ENCODE measurements around the gene CACNG3. TPM values are rescaled to one million over a fixed set of nuclear protein-coding genes. Genes with fewer than 3 reads are reported as not detected.

The CACNG3 gene
- total and polyA plus RNA-seq, 2 of the 4 experiments (the other 2 are of a cell fraction) = not detected

GRCh38 chr16:24275413-24275812, 19.3 kb downstream of the CACNG3 start:
- no peak for TF ChIP-seq NFE2L2 (IDR thresholded peaks at IDR 0.05; ENCODE audit: low read depth, low read length)
- TF ChIP-seq MAFK (IDR thresholded peaks at IDR 0.05; ENCODE audit: low read depth, low read length) = no peak
- TF ChIP-seq CHD1 (IDR thresholded peaks at IDR 0.05; ENCODE audit: low read depth, low read length) = no peak
- no peak for TF ChIP-seq CEBPB (IDR thresholded peaks at IDR 0.05; ENCODE audit: low read depth, low read length)
- no peak for TF ChIP-seq POLR2A (IDR thresholded peaks at IDR 0.05; ENCODE audit: low read depth, low read length)
- no peak for TF ChIP-seq FOS (IDR thresholded peaks at IDR 0.05; ENCODE audit: low read depth, low read length)
- TF ChIP-seq BHLHE40 (IDR thresholded peaks at IDR 0.05; ENCODE audit: low read depth, low read length) = no peak
- TF ChIP-seq USF2 (IDR thresholded peaks at IDR 0.05; ENCODE audit: low read depth, low read length) = no peak
- TF ChIP-seq RAD21 (IDR thresholded peaks at IDR 0.05; ENCODE audit: low read length) = no peak
- TF ChIP-seq RCOR1 (IDR thresholded peaks at IDR 0.05; ENCODE audit: insufficient replicate concordance, low read length) = no peak
- no peak for TF ChIP-seq SMC3 (IDR thresholded peaks at IDR 0.05; ENCODE audit: low read depth, low read length)
- TF ChIP-seq MAZ (IDR thresholded peaks at IDR 0.05; ENCODE audit: borderline replicate concordance, low read depth, low read length) = no peak
- no peak for TF ChIP-seq RFX5 (IDR thresholded peaks at IDR 0.05; ENCODE audit: low read depth, low read length)
- TF ChIP-seq ELK1 (IDR thresholded peaks at IDR 0.05; ENCODE audit: borderline replicate concordance, low read depth, low read length) = no peak
- TF ChIP-seq CTCF (conservative IDR thresholded peaks at IDR 0.05; ENCODE audit: low read depth, low read length) = no peak
- no peak for TF ChIP-seq MXI1 (IDR thresholded peaks at IDR 0.05; ENCODE audit: borderline replicate concordance, low read depth, low read length)
- Histone ChIP-seq H2AK9ac (replicated peaks; ENCODE audit: low read depth, low read length, poor library complexity) (no peak overlapping the region), H2BK5ac (ENCODE audit: low read depth, low read length, poor library complexity, severe bottlenecking) (no peak overlapping the region), H4K5ac (ENCODE audit: low read depth, low read length) (no peak overlapping the region), H3K4ac (ENCODE audit: low read depth, low read length) (no peak overlapping the region), H3K4me2 (ENCODE audit: low read depth, low read length) (no peak overlapping the region), H4K8ac (ENCODE audit: low read depth in 2 of 2, low read length in 2 of 2) (no peak overlapping the region), H2AFZ (replicated peaks; ENCODE audit: low read length, poor library complexity) (no peak overlapping the region), H2BK15ac (ENCODE audit: low read depth, low read length) (no peak overlapping the region), H3K27me3 (ENCODE audit: control insufficient read depth, insufficient read depth, low read length) (no peaks in the 10 kb centered on the region), H3K4me3 (ENCODE audit: insufficient read depth, low read depth, low read length) (no peak overlapping the region), H3K4me1 (ENCODE audit: control insufficient read depth, insufficient read depth, low read length) (no peaks in the 10 kb centered on the region), H2AK5ac (ENCODE audit: low read depth, low read length) (no peak overlapping the region), H4K20me1 (ENCODE audit: insufficient read depth, low read length) (no peaks in the 10 kb centered on the region), H2BK20ac (ENCODE audit: low read depth, low read length) (no peak overlapping the region), H3K14ac (replicated peaks; ENCODE audit: low read depth, low read length) (no peak overlapping the region), H3K9me1 (ENCODE audit: insufficient read depth, low read length) (no peaks in the 10 kb centered on the region), H3K79me1 (ENCODE audit: low read depth in 1 of 2, low read length in 2 of 2) (no peaks in the 10 kb centered on the region), H3K18ac (ENCODE audit: low read depth, low read length) (no peak overlapping the region), H3K27ac (ENCODE audit: insufficient read depth, low read length) (no peak overlapping the region), H3K56ac (ENCODE audit: extremely low read depth, insufficient read depth, low read length) (no peak overlapping the region), H2BK120ac (ENCODE audit: low read depth, low read length) (no peak overlapping the region), H3K36me3 (ENCODE audit: control insufficient read depth, insufficient read depth, low read length) (no peaks in the 10 kb centered on the region), H3K9me3 (ENCODE audit: control insufficient read depth, insufficient read depth, low read length) (no peaks in the 10 kb centered on the region), H3K9ac (ENCODE audit: low read depth, low read length) (no peak overlapping the region), H4K91ac (ENCODE audit: insufficient read depth, low read depth, low read length) (no peak overlapping the region), H3K23ac (ENCODE audit: low read depth, low read length) (no peak overlapping the region)
- DNase-seq (no peak), ATAC-seq (ENCODE audit: low read depth) (no peak)
- BruUV-seq (replicated peaks) = no TSS peak
- in situ Hi-C loops (cut with MboI; ENCODE audit: low sequenced_read_pairs) (no loop called here), dilution Hi-C loops (cut with HindIII; ENCODE audit: low sequenced_read_pairs, unreplicated experiment) (no loop called here), intact Hi-C loops (cut with micrococcal nuclease) (no loop called here)
- WGBS, 2 experiments (ENCODE audit: extremely low coverage in 2 of 2, insufficient read length in 1 of 2) = no CpG with 5 or more reads among the region's 2 CpGs
- POLR2A ChIA-PET (ENCODE audit: unreplicated experiment) = no interaction called here
- CTCF ChIA-PET = no interaction called here
